Liver (tissue), 9 donors: ENCODE results near the gene PRSS22. TPM values are rescaled to one million over a fixed set of nuclear protein-coding genes. Genes with fewer than 3 reads are reported as not detected.

Experiments
- DNase-seq: peaks from one replicate; pipeline ENCODE4 v3.0.0-alpha.2; 2017; ENCODE audit warnings: low spot score
- H3K27ac ChIP-seq, 2 donors: one replicate each; pipeline ENCODE4 v1.7.0; 2013; ENCODE audit warnings: inconsistent platforms in 2 of 2, low read length in 2 of 2, control low read depth in 1 of 2, low read depth in 1 of 2, mild to moderate bottlenecking in 1 of 2
- H3K27me3 ChIP-seq, 4 donors: one replicate each; pipeline versions ENCODE4 v1.6.1 to v1.7.0; 2013; ENCODE audit warnings: low read length in 3 of 4, inconsistent platforms in 1 of 4, mild to moderate bottlenecking in 1 of 4, moderate library complexity in 1 of 4; ENCODE audit not compliant: control insufficient read depth in 4 of 4, insufficient read depth in 4 of 4
- H3K36me3 ChIP-seq, 4 donors: one replicate each; pipeline versions ENCODE4 v1.6.1 to v1.7.0; 2013; ENCODE audit warnings: low read length in 3 of 4, mild to moderate bottlenecking in 3 of 4, low read depth in 1 of 4, moderate library complexity in 1 of 4; ENCODE audit not compliant: control insufficient read depth in 4 of 4, insufficient read depth in 3 of 4
- H3K4me1 ChIP-seq, 4 donors: one replicate each; pipeline versions ENCODE4 v1.6.1 to v1.7.0; 2013; ENCODE audit warnings: low read length in 3 of 4, mild to moderate bottlenecking in 3 of 4, moderate library complexity in 1 of 4; ENCODE audit not compliant: control insufficient read depth in 4 of 4, insufficient read depth in 4 of 4
- H3K4me3 ChIP-seq, 3 donors: one replicate each; pipeline versions ENCODE4 v1.6.1 to v1.7.0; 2013; ENCODE audit warnings: low read length in 3 of 3, control low read depth in 1 of 3, low read depth in 1 of 3, mild to moderate bottlenecking in 1 of 3
- H3K9ac ChIP-seq, 2 donors: one replicate each; pipeline ENCODE4 v1.7.0; 2013; ENCODE audit warnings: low read length in 2 of 2, mild to moderate bottlenecking in 2 of 2, moderate library complexity in 2 of 2, control low read depth in 1 of 2, low read depth in 1 of 2
- H3K9me3 ChIP-seq, 4 donors: one replicate each; pipeline versions ENCODE4 v1.6.1 to v1.7.0; 2013; ENCODE audit warnings: low read length in 3 of 4; ENCODE audit not compliant: control insufficient read depth in 4 of 4
- ATF3 ChIP-seq: IDR thresholded peaks from 2 replicates; pipeline ENCODE4 v1.6.1; 2016; ENCODE audit warnings: antibody characterized with exemption
- CTCF ChIP-seq: fragments of 150-350 bp; IDR thresholded peaks from 2 replicates; pipeline ENCODE4 v1.5.1; 2017; ENCODE audit warnings: improper control_type of control experiment, low read depth, low read length; ENCODE audit not compliant: missing input control
- FOXA1 ChIP-seq: IDR thresholded peaks from 2 replicates; pipeline ENCODE4 v1.6.1; 2016; ENCODE audit warnings: antibody characterized with exemption
- FOXA2 ChIP-seq: IDR thresholded peaks from 2 replicates; pipeline ENCODE4 v1.6.1; 2016; ENCODE audit warnings: antibody characterized with exemption
- GABPA ChIP-seq, 2 donors: IDR thresholded peaks in 1 of 2; conservative IDR thresholded peaks in 1 of 2; 2 replicates each; pipeline ENCODE4 v1.6.1; 2016; ENCODE audit warnings: antibody characterized with exemption in 2 of 2, mild to moderate bottlenecking in 1 of 2, moderate library complexity in 1 of 2
- HNF4A ChIP-seq, 2 donors: conservative IDR thresholded peaks; 2 replicates each; pipeline ENCODE4 v1.6.1; 2016; ENCODE audit warnings: antibody characterized with exemption in 2 of 2, mild to moderate bottlenecking in 2 of 2
- HNF4G ChIP-seq: IDR thresholded peaks from 2 replicates; pipeline ENCODE4 v1.6.1; 2016; ENCODE audit warnings: antibody characterized with exemption
- JUND ChIP-seq, 2 donors: IDR thresholded peaks; 2 replicates each; pipeline ENCODE4 v1.6.1; 2016; ENCODE audit warnings: antibody characterized with exemption in 2 of 2
- NR2F2 ChIP-seq: IDR thresholded peaks from 2 replicates; pipeline ENCODE4 v1.6.1; 2016; ENCODE audit warnings: antibody characterized with exemption
- RAD21 ChIP-seq, 2 donors: IDR thresholded peaks; 2 replicates each; pipeline ENCODE4 v1.6.1; 2016; ENCODE audit warnings: antibody characterized with exemption in 2 of 2, mild to moderate bottlenecking in 2 of 2
- REST ChIP-seq: IDR thresholded peaks from 2 replicates; pipeline ENCODE4 v1.6.1; 2016; ENCODE audit warnings: antibody characterized with exemption, mild to moderate bottlenecking
- RXRA ChIP-seq, 2 donors: IDR thresholded peaks; 2 replicates each; pipeline ENCODE4 v1.6.1; 2017 to 2018; ENCODE audit warnings: antibody characterized with exemption in 2 of 2, mild to moderate bottlenecking in 1 of 2
- SP1 ChIP-seq: IDR thresholded peaks from 2 replicates; pipeline ENCODE4 v1.6.1; 2018; ENCODE audit warnings: antibody characterized with exemption, mild to moderate bottlenecking
- TAF1 ChIP-seq: conservative IDR thresholded peaks from 2 replicates; pipeline ENCODE4 v1.6.1; 2016; ENCODE audit warnings: antibody characterized with exemption, mild to moderate bottlenecking
- YY1 ChIP-seq: IDR thresholded peaks from 2 replicates; pipeline ENCODE4 v1.6.1; 2016; ENCODE audit warnings: antibody characterized with exemption, mild to moderate bottlenecking
- ZBTB33 ChIP-seq: IDR thresholded peaks from 2 replicates; pipeline ENCODE4 v1.6.1; 2016; ENCODE audit warnings: antibody characterized with exemption
- WGBS: extraction: QIAGEN DNeasy Blood & Tissue Kit; methylation state at CpG from one replicate; pipeline ENCODE4 v1.1.7; 2013; 5-methylcytosine and 5-hydroxymethylcytosine counted together
- polyA plus RNA-seq, 2 donors: library from polyadenylated mRNA; stranded (reverse) in 1 of 2; unstranded in 1 of 2; fragments of 200-250 nt in 1 of 2; fragments of >200 nt in 1 of 2; fragmentation: Nextera tagmentation in 1 of 2; extraction: Ambion mirVana in 1 of 2; gene quantifications; one replicate each; pipeline versions ENCODE4 v1.2.1 to v1.2.3, GENCODE V29; 2013 to 2015
- total RNA-seq, 2 donors: library from RNA; depleted of rRNA; stranded (reverse); fragments of >200 nt; gene quantifications; one replicate each; pipeline ENCODE4 v1.2.3, GENCODE V29; 2014
- donor health status: healthy.
- donor health status: healthy.
- donor health status: healthy.
- donor health status: healthy.
- donor health status: healthy.

The PRSS22 gene
- total and polyA plus RNA-seq, 4 donors = 0.23 to 1.1 (median 0.32) TPM; not detected in 1

- DNase-seq = no peak
- Histone ChIP-seq H3K27me3 (peaks cover 0 to 2% (median 0%) of the 10 kb centered on the region in 4 donors), H3K4me1 (no peaks in the 10 kb centered on the region), H3K36me3 (no peaks in the 10 kb centered on the region), H3K9me3 (no peaks in the 10 kb centered on the region), H3K4me3 (no peak overlapping the region), H3K27ac (no peak overlapping the region), H3K9ac (no peak overlapping the region)
- WGBS = 77% methylated on average over 15 of the region's 15 CpGs
- TF ChIP-seq YY1 = no peak
- TF ChIP-seq GABPA (IDR thresholded peaks at IDR 0.05 in 1 of 2, conservative IDR thresholded peaks at IDR 0.05 in 1 of 2) = no peak
- TF ChIP-seq FOXA2 = no peak
- TF ChIP-seq HNF4G = no peak
- TF ChIP-seq SP1 = no peak
- TF ChIP-seq HNF4A (conservative IDR thresholded peaks at IDR 0.05) = no peak
- TF ChIP-seq RAD21 (IDR thresholded peaks at IDR 0.05) = no peak
- no peak for TF ChIP-seq CTCF
- TF ChIP-seq JUND (IDR thresholded peaks at IDR 0.05) = no peak
- no peak for TF ChIP-seq REST
- no peak for TF ChIP-seq ATF3
- TF ChIP-seq FOXA1 = no peak
- no peak for TF ChIP-seq RXRA (IDR thresholded peaks at IDR 0.05)
- TF ChIP-seq ZBTB33 = no peak
- no peak for TF ChIP-seq TAF1
These were observed 26.8 kb downstream of the PRSS22 start for GRCh38 chr16:2831203-2831602.

GRCh38 chr16:2830355-2830695 is 27.6 kb downstream of the PRSS22 start:
- no peak for DNase-seq
- Histone ChIP-seq H3K4me1 (no peaks in the 10 kb centered on the region), H3K4me3 (no peak overlapping the region), H3K9me3 (no peaks in the 10 kb centered on the region), H3K36me3 (no peaks in the 10 kb centered on the region), H3K9ac (no peak overlapping the region), H3K27me3 (peaks cover 0 to 2% (median 0%) of the 10 kb centered on the region in 4 donors), H3K27ac (no peak overlapping the region)
- TF ChIP-seq NR2F2 = no peak
- TF ChIP-seq JUND (IDR thresholded peaks at IDR 0.05) = no peak
- no peak for TF ChIP-seq HNF4G
- 75% methylated on average over 5 of the region's 5 CpGs for WGBS
